ENCODE measurements around the gene LXN.

The LXN gene

GRCh38 chr3:158668506-158668905 lies 3.9 kb downstream of the LXN start:
- no peak for DNase-seq

GRCh38 chr3:158666416-158666815 lies 6.0 kb downstream of the LXN start:
- DNase-seq: no peak

- no peak for DNase-seq
Measured at GRCh38 chr3:158663832-158664231, 8.6 kb downstream of the LXN start.

- DNase-seq: no peak
Measured at GRCh38 chr3:158663246-158663645, 9.2 kb downstream of the LXN start.

GRCh38 chr3:158660711-158661110 lies 11.7 kb downstream of the LXN start:
- no peak for DNase-seq

- DNase-seq: peak; percentile 61
Measured at GRCh38 chr3:158659454-158660237, 12.8 kb downstream of the LXN start.

GRCh38 chr3:158658889-158659288 lies 13.6 kb downstream of the LXN start:
- no peak for DNase-seq

GRCh38 chr3:158652463-158652862 lies 20.0 kb downstream of the LXN start:
- DNase-seq: no peak

- DNase-seq: no peak
Measured at GRCh38 chr3:158651192-158651591, 21.3 kb downstream of the LXN start.

- peak; percentile 72 for DNase-seq
Measured at GRCh38 chr3:158649791-158650190, 22.7 kb downstream of the LXN start.

- DNase-seq: peak; percentile 96
Measured at GRCh38 chr3:158644345-158644908, 28.0 kb downstream of the LXN start, which contains the start of gene GFM1. TSS of gene GFM1 (plus strand) at chr3:158644527. CDS start at chr3:158644635, 108 bp downstream.

GRCh38 chr3:158642474-158643210 lies 29.8 kb downstream of the LXN start:
- no peak for DNase-seq

GRCh38 chr3:158642005-158642404 lies 30.4 kb downstream of the LXN start:
- no peak for DNase-seq

- no peak for DNase-seq
Measured at GRCh38 chr3:158640646-158641045, 31.8 kb downstream of the LXN start.

GRCh38 chr3:158631981-158632380 lies 40.5 kb downstream of the LXN start:
- no peak for DNase-seq

- DNase-seq: no peak
Measured at GRCh38 chr3:158625881-158626280, 46.6 kb downstream of the LXN start.

- no peak for DNase-seq
Measured at GRCh38 chr3:158617982-158618875, 54.2 kb downstream of the LXN start.

Measured in islet precursor cell (in vitro differentiated cells).